CD4-positive, alpha-beta T cell (primary cell): ENCODE measurements around the gene TAS2R13. TPM values are rescaled to one million over a fixed set of nuclear protein-coding genes. Genes with fewer than 3 reads are reported as not detected.

ENCODE experiments used
- ATAC-seq: fragments of 200-7000 bp; cut with Tn5 transposase; one replicate; pipeline ENCODE4 v1.10.0; 2022; ENCODE audit warnings: mild to moderate bottlenecking; ENCODE audit not compliant: poor library complexity
- CTCF ChIA-PET: fragments of 350-600 bp; sonication (Branson Sonifier 250); formaldehyde crosslinking; loops from one replicate; lab custom pipeline; 2021; ENCODE audit warnings: antibody characterized with exemption, inconsistent platforms; lab: Charles Lee
- POLR2A ChIA-PET: fragments of 350-600 bp; sonication (Branson Sonifier 250); formaldehyde crosslinking; loops from one replicate; lab custom pipeline; 2021; ENCODE audit warnings: antibody characterized with exemption, inconsistent platforms; lab: Charles Lee
- DNase-seq, 14 experiments: peaks; one replicate each; pipeline ENCODE4 v3.0.0-alpha.2; 2013 to 2020; ENCODE audit warnings: mixed read lengths in 2 of 14
- H3K27ac ChIP-seq, 2 donors: one replicate each; pipeline versions ENCODE4 v1.5.1 to v1.7.0; 2013; ENCODE audit warnings: low read length in 2 of 2, low read depth in 1 of 2, mild to moderate bottlenecking in 1 of 2
- H3K27me3 ChIP-seq, 2 experiments: 1 replicate in 1 of 2; 2 replicates in 1 of 2; pipeline versions ENCODE4 v1.6.1 to v1.7.0; 2013; ENCODE audit warnings: low read length in 2 of 2, control low read depth in 1 of 2, mild to moderate bottlenecking in 1 of 2, moderate library complexity in 1 of 2; ENCODE audit not compliant: insufficient read depth in 2 of 2, control insufficient read depth in 1 of 2
- H3K36me3 ChIP-seq: one replicate; pipeline ENCODE4 v1.6.1; 2013; ENCODE audit warnings: low read length, control low read depth; ENCODE audit not compliant: insufficient read depth
- H3K4me1 ChIP-seq: one replicate; pipeline ENCODE4 v1.6.1; 2013; ENCODE audit warnings: low read length, control low read depth; ENCODE audit not compliant: insufficient read depth
- H3K4me3 ChIP-seq: one replicate; pipeline ENCODE4 v1.5.1; 2013; ENCODE audit warnings: mild to moderate bottlenecking, low read length, moderate library complexity
- H3K9me3 ChIP-seq, 2 experiments: 1 replicate in 1 of 2; 2 replicates in 1 of 2; pipeline versions ENCODE4 v1.6.1 to v1.7.0; 2013; ENCODE audit warnings: low read length in 2 of 2, mild to moderate bottlenecking in 2 of 2, control low read depth in 1 of 2, moderate library complexity in 1 of 2; ENCODE audit not compliant: control insufficient read depth in 1 of 2, insufficient read depth in 1 of 2
- H3K27ac Mint-ChIP-seq: one replicate; pipeline ENCODE4 v1.8.0; 2020; ENCODE audit warnings: mixed read lengths
- H3K27me3 Mint-ChIP-seq: one replicate; pipeline ENCODE4 v1.8.0; 2021; ENCODE audit warnings: mixed read lengths
- H3K36me3 Mint-ChIP-seq: one replicate; pipeline ENCODE4 v1.8.0; 2021; ENCODE audit warnings: low read depth, mixed read lengths
- H3K4me1 Mint-ChIP-seq: one replicate; pipeline ENCODE4 v1.8.0; 2021; ENCODE audit warnings: low read depth, mixed read lengths
- H3K4me3 Mint-ChIP-seq: one replicate; pipeline ENCODE4 v1.8.0; 2020; ENCODE audit warnings: mild to moderate bottlenecking, mixed read lengths
- H3K9me3 Mint-ChIP-seq: one replicate; pipeline ENCODE4 v1.8.0; 2020; ENCODE audit warnings: mixed read lengths
- CTCF ChIP-seq: fragments of 200-600 bp; IDR thresholded peaks from one replicate; pipeline ENCODE4 v1.8.0; 2022; ENCODE audit warnings: antibody characterized with exemption, mild to moderate bottlenecking
- intact Hi-C, 2 experiments: fragments of 100-400 bp; cut with DNase I in 1 of 2; cut with micrococcal nuclease in 1 of 2; formaldehyde crosslinking; loops; one replicate each; pipeline versions ENCODE4 v1.15.1 to v1.9.0; 2023 to 2025; cut with DNase I, micrococcal nuclease
- total RNA-seq, 174 experiments: library from RNA in 2 of 174; stranded (reverse) in 2 of 174; gene quantifications; one replicate each; pipeline ENCODE4 v1.2.3 and lab custom pipeline; 2021 to 2026

The TAS2R13 gene
- total RNA-seq, 2 experiments from 2014 or later, result 0.41 to 0.59 TPM

GRCh38 chr12:10919809-10920208 lies 10.4 kb upstream of the TAS2R13 start:
- POLR2A ChIA-PET, result no interaction called here
- Mint-ChIP-seq H3K9me3 (no peaks in the 10 kb centered on the region), H3K27me3 (no peaks in the 10 kb centered on the region), H3K4me1 (no peaks in the 10 kb centered on the region), H3K27ac (no peak overlapping the region), H3K36me3 (no peaks in the 10 kb centered on the region), H3K4me3 (no peak overlapping the region)
- no peaks in the 10 kb centered on the region for H3K36me3 ChIP-seq
- no peak for ATAC-seq
- H3K27ac ChIP-seq, result no peak overlapping the region
- no peak for DNase-seq
- H3K4me3 ChIP-seq, result no peak overlapping the region
- H3K27me3 ChIP-seq, result no peaks in the 10 kb centered on the region
- CTCF ChIA-PET, result no interaction called here
- no peaks in the 10 kb centered on the region for H3K9me3 ChIP-seq
- no peak for TF ChIP-seq CTCF
- H3K4me1 ChIP-seq, result no peaks in the 10 kb centered on the region
- intact Hi-C loops, result no loop called here

DNA sequence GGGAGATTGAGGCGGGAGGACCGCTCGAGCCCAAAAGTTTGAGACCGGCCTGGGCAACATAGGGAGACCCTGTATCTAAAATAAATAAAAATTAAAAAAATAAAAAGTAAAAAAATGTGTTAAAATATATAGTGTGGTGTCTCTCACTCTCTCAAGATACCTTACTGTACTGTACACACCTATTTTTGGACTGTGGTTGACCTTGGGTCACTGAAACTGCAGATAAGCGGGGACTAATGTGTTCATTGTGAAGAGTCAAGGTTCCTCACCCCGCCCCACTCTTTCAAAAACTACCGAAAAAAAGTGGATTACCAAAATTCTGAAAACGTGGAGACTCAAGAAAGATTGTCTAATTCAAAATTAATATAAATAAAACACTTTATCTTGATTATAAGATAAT lies 1.0 kb upstream of the TAS2R13 start:
- Histone ChIP-seq H3K4me1 (no peaks in the 10 kb centered on the region), H3K27ac (no peak overlapping the region), H3K4me3 (no peak overlapping the region), H3K9me3 (peaks cover 0 to 1% of the 10 kb centered on the region in 2 experiments), H3K36me3 (no peaks in the 10 kb centered on the region), H3K27me3 (no peaks in the 10 kb centered on the region)
- TF ChIP-seq CTCF, result no peak
- no peaks in the 10 kb centered on the region for H3K4me1 Mint-ChIP-seq
- H3K27me3 Mint-ChIP-seq, result no peaks in the 10 kb centered on the region
- intact Hi-C loops, result no loop called here
- peaks cover 4% of the 10 kb centered on the region for H3K9me3 Mint-ChIP-seq
- DNase-seq (no peak), ATAC-seq (no peak)
- ChIA-PET CTCF (interaction anchor here (0.8 kb wide), 1 partner anchor 29 kb away, joined by 3 read pairs; the partner anchor contains the start of gene TAS2R14), POLR2A (no interaction called here)
- H3K4me3 Mint-ChIP-seq, result no peak overlapping the region
- H3K27ac Mint-ChIP-seq, result no peak overlapping the region
- H3K36me3 Mint-ChIP-seq, result peaks cover 47% of the 10 kb centered on the region

DNA sequence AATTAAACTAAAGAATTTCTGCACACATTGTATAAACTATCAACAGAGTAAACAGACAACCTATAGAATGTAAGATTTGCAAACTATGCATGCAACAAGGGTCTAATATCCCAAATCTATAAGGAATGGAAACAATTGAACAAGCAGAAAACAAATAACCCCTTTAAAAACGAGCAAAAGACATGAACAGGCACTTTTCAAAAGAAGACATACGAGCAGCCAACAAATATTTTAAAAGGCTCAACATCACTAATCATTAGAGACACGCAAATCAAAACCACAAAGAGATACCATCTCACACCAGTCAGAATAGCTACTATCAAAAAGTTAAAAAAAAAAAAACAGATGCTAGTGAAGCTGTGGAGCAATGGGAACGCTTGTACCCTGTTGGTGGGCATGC lies 4.7 kb downstream of the TAS2R13 start:
- H3K4me1 Mint-ChIP-seq, result no peaks in the 10 kb centered on the region
- H3K27ac Mint-ChIP-seq, result no peak overlapping the region
- ChIA-PET CTCF (no interaction called here), POLR2A (no interaction called here)
- peaks cover 20% of the 10 kb centered on the region for H3K9me3 Mint-ChIP-seq
- Histone ChIP-seq H3K4me1 (no peaks in the 10 kb centered on the region), H3K9me3 (peaks cover 4 to 26% of the 10 kb centered on the region in 2 experiments), H3K27me3 (no peaks in the 10 kb centered on the region), H3K27ac (no peak overlapping the region), H3K36me3 (no peaks in the 10 kb centered on the region), H3K4me3 (no peak overlapping the region)
- no peak overlapping the region for H3K4me3 Mint-ChIP-seq
- H3K27me3 Mint-ChIP-seq, result no peaks in the 10 kb centered on the region
- H3K36me3 Mint-ChIP-seq, result peaks cover 80% of the 10 kb centered on the region
- DNase-seq (no peak), ATAC-seq (no peak)
- no peak for TF ChIP-seq CTCF
- intact Hi-C loops, result no loop called here
